Esophagus muscularis mucosa (tissue), 4 donors: ENCODE results near the gene PHC3.

Experiments
- CTCF ChIP-seq, 3 experiments: fragments of 200-600 bp in 2 of 3; fragments of 450-650 bp in 1 of 3; sonication (generic) in 2 of 3; IDR thresholded peaks; one replicate each; pipeline ENCODE4 v1.5.1; 2017 to 2019; ENCODE audit warnings: antibody characterized with exemption in 3 of 3, mild to moderate bottlenecking in 2 of 3, moderate library complexity in 1 of 3
- EP300 ChIP-seq: sonication (generic); formaldehyde crosslinking; IDR thresholded peaks from one replicate; pipeline ENCODE4 v1.6.1; 2017; ENCODE audit warnings: antibody characterized with exemption
- POLR2A ChIP-seq: fragments of 450-650 bp; IDR thresholded peaks from one replicate; pipeline ENCODE4 v1.6.1; 2017; ENCODE audit warnings: antibody characterized with exemption, moderate library complexity, mild to moderate bottlenecking, low read depth
- POLR2AphosphoS5 ChIP-seq, 2 donors: sonication (generic); formaldehyde crosslinking; IDR thresholded peaks; one replicate each; pipeline ENCODE4 v1.6.1; 2017; ENCODE audit warnings: antibody characterized with exemption in 2 of 2

GRCh38 chr3:170130532-170130931, 51.0 kb downstream of the PHC3 start:
- TF ChIP-seq CTCF (IDR thresholded peaks at IDR 0.05) (no peak), POLR2A (no peak), POLR2AphosphoS5 (IDR thresholded peaks at IDR 0.05) (no peak), EP300 (no peak)
